ENCODE results near the gene IQSEC1. TPM values are rescaled to one million over a fixed set of nuclear protein-coding genes. Genes with fewer than 3 reads are reported as not detected.

The IQSEC1 gene
- total and polyA plus RNA-seq, 2 experiments from 2014 or later: 8.0 to 51.9 TPM

DNA sequence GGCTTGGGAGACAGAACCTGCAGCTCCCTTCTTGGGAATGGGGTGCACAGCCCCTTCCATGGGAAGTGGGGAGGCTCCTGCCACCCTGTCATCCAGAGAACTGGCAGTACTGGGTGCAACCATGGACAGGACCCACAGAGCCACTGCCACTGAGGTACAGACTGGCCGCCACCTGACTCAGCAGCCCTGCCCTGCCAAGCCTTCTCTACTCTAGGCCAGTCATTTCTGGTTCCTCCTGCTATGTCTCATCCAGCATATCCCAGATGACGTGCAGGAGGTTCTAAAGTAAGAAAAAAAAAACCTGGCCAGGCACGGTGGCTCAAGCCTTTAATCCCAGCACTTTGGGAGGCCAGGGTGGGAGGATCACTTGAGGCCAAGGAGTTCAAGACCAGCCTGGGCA lies 155.0 kb downstream of the IQSEC1 start:
- Mint-ChIP-seq H3K36me3 (ENCODE audit: low read depth) (peaks cover 18% of the 10 kb centered on the region), H3K27me3 (ENCODE audit: insufficient read depth, low read depth, poor library complexity) (peaks cover 3% of the 10 kb centered on the region), H3K27ac (no peak overlapping the region), H3K4me3 (no peak overlapping the region), H3K4me1 (no peaks in the 10 kb centered on the region), H3K9me3 (no peaks in the 10 kb centered on the region)
- ATAC-seq (no peak), DNase-seq (ENCODE audit: low spot score) (no peak)
- Histone ChIP-seq H3K4me1 (ENCODE audit: insufficient read depth) (no peaks in the 10 kb centered on the region), H3K4me2 (no peak overlapping the region), H3K36me3 (ENCODE audit: insufficient read depth) (0 out of 2 replicates have a peak, but pooled peaks cover 3% of the 10 kb centered on the region), H3F3A (replicated peaks; ENCODE audit: low read depth) (no peaks in the 10 kb centered on the region), H3K4me3 (no peak overlapping the region), H2AFZ (no peak overlapping the region), H3K27me3 (ENCODE audit: insufficient read depth) (no peaks in the 10 kb centered on the region), H3K27ac (ENCODE audit: low read depth) (no peak overlapping the region), H3K9me2 (ENCODE audit: insufficient read depth) (no peaks in the 10 kb centered on the region), H4K20me1 (replicated peaks; ENCODE audit: insufficient read depth) (no peaks in the 10 kb centered on the region), H3K79me2 (replicated peaks; ENCODE audit: insufficient read depth) (no peaks in the 10 kb centered on the region)
- TF ChIP-seq CREB1 (CRISPR knock-in tag; IDR thresholded peaks at IDR 0.05; ENCODE audit: low read depth): no peak
- TF ChIP-seq NANOG (IDR thresholded peaks at IDR 0.05; ENCODE audit: borderline replicate concordance): no peak
- TF ChIP-seq, protein P1, sequence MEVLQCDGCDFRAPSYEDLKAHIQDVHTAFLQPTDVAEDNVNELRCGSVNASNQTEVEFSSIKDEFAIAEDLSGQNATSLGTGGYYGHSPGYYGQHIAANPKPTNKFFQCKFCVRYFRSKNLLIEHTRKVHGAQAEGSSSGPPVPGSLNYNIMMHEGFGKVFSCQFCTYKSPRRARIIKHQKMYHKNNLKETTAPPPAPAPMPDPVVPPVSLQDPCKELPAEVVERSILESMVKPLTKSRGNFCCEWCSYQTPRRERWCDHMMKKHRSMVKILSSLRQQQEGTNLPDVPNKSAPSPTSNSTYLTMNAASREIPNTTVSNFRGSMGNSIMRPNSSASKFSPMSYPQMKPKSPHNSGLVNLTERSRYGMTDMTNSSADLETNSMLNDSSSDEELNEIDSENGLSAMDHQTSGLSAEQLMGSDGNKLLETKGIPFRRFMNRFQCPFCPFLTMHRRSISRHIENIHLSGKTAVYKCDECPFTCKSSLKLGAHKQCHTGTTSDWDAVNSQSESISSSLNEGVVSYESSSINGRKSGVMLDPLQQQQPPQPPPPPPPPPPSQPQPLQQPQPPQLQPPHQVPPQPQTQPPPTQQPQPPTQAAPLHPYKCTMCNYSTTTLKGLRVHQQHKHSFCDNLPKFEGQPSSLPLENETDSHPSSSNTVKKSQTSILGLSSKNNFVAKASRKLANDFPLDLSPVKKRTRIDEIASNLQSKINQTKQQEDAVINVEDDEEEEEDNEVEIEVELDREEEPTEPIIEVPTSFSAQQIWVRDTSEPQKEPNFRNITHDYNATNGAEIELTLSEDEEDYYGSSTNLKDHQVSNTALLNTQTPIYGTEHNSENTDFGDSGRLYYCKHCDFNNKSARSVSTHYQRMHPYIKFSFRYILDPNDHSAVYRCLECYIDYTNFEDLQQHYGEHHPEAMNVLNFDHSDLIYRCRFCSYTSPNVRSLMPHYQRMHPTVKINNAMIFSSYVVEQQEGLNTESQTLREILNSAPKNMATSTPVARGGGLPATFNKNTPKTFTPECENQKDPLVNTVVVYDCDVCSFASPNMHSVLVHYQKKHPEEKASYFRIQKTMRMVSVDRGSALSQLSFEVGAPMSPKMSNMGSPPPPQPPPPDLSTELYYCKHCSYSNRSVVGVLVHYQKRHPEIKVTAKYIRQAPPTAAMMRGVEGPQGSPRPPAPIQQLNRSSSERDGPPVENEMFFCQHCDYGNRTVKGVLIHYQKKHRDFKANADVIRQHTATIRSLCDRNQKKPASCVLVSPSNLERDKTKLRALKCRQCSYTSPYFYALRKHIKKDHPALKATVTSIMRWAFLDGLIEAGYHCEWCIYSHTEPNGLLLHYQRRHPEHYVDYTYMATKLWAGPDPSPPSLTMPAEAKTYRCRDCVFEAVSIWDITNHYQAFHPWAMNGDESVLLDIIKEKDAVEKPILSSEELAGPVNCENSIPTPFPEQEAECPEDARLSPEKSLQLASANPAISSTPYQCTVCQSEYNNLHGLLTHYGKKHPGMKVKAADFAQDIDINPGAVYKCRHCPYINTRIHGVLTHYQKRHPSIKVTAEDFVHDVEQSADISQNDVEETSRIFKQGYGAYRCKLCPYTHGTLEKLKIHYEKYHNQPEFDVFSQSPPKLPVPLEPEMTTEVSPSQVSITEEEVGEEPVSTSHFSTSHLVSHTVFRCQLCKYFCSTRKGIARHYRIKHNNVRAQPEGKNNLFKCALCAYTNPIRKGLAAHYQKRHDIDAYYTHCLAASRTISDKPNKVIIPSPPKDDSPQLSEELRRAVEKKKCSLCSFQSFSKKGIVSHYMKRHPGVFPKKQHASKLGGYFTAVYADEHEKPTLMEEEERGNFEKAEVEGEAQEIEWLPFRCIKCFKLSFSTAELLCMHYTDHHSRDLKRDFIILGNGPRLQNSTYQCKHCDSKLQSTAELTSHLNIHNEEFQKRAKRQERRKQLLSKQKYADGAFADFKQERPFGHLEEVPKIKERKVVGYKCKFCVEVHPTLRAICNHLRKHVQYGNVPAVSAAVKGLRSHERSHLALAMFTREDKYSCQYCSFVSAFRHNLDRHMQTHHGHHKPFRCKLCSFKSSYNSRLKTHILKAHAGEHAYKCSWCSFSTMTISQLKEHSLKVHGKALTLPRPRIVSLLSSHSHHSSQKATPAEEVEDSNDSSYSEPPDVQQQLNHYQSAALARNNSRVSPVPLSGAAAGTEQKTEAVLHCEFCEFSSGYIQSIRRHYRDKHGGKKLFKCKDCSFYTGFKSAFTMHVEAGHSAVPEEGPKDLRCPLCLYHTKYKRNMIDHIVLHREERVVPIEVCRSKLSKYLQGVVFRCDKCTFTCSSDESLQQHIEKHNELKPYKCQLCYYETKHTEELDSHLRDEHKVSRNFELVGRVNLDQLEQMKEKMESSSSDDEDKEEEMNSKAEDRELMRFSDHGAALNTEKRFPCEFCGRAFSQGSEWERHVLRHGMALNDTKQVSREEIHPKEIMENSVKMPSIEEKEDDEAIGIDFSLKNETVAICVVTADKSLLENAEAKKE (CRISPR knock-in tag; IDR thresholded peaks at IDR 0.05): no peak
- TF ChIP-seq POLR2AphosphoS5 (IDR thresholded peaks at IDR 0.05; ENCODE audit: low read depth): no peak
- TF ChIP-seq EZH2phosphoT487 (IDR thresholded peaks at IDR 0.05; ENCODE audit: unreplicated experiment): no peak
- no peak for TF ChIP-seq JUNB (IDR thresholded peaks at IDR 0.05; ENCODE audit: unreplicated experiment)
- no peak for TF ChIP-seq STAT1 (IDR thresholded peaks at IDR 0.05; ENCODE audit: unreplicated experiment)
- no peak for TF ChIP-seq ZNF331 (CRISPR knock-in tag; IDR thresholded peaks at IDR 0.05; ENCODE audit: low read depth)
- no peak for TF ChIP-seq ZNF114 (CRISPR knock-in tag; IDR thresholded peaks at IDR 0.05)
- TF ChIP-seq, protein P2, sequence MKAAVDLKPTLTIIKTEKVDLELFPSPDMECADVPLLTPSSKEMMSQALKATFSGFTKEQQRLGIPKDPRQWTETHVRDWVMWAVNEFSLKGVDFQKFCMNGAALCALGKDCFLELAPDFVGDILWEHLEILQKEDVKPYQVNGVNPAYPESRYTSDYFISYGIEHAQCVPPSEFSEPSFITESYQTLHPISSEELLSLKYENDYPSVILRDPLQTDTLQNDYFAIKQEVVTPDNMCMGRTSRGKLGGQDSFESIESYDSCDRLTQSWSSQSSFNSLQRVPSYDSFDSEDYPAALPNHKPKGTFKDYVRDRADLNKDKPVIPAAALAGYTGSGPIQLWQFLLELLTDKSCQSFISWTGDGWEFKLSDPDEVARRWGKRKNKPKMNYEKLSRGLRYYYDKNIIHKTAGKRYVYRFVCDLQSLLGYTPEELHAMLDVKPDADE (IDR thresholded peaks at IDR 0.05): no peak
- TF ChIP-seq, protein P3, sequence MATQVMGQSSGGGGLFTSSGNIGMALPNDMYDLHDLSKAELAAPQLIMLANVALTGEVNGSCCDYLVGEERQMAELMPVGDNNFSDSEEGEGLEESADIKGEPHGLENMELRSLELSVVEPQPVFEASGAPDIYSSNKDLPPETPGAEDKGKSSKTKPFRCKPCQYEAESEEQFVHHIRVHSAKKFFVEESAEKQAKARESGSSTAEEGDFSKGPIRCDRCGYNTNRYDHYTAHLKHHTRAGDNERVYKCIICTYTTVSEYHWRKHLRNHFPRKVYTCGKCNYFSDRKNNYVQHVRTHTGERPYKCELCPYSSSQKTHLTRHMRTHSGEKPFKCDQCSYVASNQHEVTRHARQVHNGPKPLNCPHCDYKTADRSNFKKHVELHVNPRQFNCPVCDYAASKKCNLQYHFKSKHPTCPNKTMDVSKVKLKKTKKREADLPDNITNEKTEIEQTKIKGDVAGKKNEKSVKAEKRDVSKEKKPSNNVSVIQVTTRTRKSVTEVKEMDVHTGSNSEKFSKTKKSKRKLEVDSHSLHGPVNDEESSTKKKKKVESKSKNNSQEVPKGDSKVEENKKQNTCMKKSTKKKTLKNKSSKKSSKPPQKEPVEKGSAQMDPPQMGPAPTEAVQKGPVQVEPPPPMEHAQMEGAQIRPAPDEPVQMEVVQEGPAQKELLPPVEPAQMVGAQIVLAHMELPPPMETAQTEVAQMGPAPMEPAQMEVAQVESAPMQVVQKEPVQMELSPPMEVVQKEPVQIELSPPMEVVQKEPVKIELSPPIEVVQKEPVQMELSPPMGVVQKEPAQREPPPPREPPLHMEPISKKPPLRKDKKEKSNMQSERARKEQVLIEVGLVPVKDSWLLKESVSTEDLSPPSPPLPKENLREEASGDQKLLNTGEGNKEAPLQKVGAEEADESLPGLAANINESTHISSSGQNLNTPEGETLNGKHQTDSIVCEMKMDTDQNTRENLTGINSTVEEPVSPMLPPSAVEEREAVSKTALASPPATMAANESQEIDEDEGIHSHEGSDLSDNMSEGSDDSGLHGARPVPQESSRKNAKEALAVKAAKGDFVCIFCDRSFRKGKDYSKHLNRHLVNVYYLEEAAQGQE (IDR thresholded peaks at IDR 0.05; ENCODE audit: unreplicated experiment): no peak
- TF ChIP-seq EZH2 (IDR thresholded peaks at IDR 0.05; ENCODE audit: low read depth, unreplicated experiment): no peak
- TF ChIP-seq, protein P4, sequence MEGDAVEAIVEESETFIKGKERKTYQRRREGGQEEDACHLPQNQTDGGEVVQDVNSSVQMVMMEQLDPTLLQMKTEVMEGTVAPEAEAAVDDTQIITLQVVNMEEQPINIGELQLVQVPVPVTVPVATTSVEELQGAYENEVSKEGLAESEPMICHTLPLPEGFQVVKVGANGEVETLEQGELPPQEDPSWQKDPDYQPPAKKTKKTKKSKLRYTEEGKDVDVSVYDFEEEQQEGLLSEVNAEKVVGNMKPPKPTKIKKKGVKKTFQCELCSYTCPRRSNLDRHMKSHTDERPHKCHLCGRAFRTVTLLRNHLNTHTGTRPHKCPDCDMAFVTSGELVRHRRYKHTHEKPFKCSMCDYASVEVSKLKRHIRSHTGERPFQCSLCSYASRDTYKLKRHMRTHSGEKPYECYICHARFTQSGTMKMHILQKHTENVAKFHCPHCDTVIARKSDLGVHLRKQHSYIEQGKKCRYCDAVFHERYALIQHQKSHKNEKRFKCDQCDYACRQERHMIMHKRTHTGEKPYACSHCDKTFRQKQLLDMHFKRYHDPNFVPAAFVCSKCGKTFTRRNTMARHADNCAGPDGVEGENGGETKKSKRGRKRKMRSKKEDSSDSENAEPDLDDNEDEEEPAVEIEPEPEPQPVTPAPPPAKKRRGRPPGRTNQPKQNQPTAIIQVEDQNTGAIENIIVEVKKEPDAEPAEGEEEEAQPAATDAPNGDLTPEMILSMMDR (conservative IDR thresholded peaks at IDR 0.05; ENCODE audit: low read depth in 2 of 2): no peak
